Stomach smooth muscle (tissue), 2 donors: ENCODE results near the gene GNAO1.

Experiments
- H3K27ac ChIP-seq: one replicate; pipeline ENCODE4 v1.7.0; 2013; ENCODE audit warnings: mild to moderate bottlenecking, low read length, inconsistent platforms
- H3K27me3 ChIP-seq, 2 donors: one replicate each; pipeline ENCODE4 v1.7.0; 2013; ENCODE audit warnings: low read length in 2 of 2; ENCODE audit not compliant: insufficient read depth in 2 of 2, control insufficient read depth in 1 of 2
- H3K36me3 ChIP-seq, 2 donors: one replicate each; pipeline ENCODE4 v1.7.0; 2013; ENCODE audit warnings: low read length in 2 of 2; ENCODE audit not compliant: control insufficient read depth in 2 of 2, insufficient read depth in 2 of 2
- H3K4me1 ChIP-seq: one replicate; pipeline ENCODE4 v1.7.0; 2013; ENCODE audit warnings: low read length; ENCODE audit not compliant: control insufficient read depth, insufficient read depth
- H3K4me3 ChIP-seq, 2 donors: one replicate each; pipeline ENCODE4 v1.7.0; 2013; ENCODE audit warnings: low read length in 2 of 2
- H3K9ac ChIP-seq, 2 donors: one replicate each; pipeline ENCODE4 v1.7.0; 2013; ENCODE audit warnings: low read length in 2 of 2, mild to moderate bottlenecking in 1 of 2
- H3K9me3 ChIP-seq, 2 donors: one replicate each; pipeline ENCODE4 v1.7.0; 2013; ENCODE audit warnings: low read length in 2 of 2; ENCODE audit not compliant: control insufficient read depth in 2 of 2
- donor health status: healthy.
- donor health status: Pancreatic carcinoma.

The GNAO1 gene

DNA sequence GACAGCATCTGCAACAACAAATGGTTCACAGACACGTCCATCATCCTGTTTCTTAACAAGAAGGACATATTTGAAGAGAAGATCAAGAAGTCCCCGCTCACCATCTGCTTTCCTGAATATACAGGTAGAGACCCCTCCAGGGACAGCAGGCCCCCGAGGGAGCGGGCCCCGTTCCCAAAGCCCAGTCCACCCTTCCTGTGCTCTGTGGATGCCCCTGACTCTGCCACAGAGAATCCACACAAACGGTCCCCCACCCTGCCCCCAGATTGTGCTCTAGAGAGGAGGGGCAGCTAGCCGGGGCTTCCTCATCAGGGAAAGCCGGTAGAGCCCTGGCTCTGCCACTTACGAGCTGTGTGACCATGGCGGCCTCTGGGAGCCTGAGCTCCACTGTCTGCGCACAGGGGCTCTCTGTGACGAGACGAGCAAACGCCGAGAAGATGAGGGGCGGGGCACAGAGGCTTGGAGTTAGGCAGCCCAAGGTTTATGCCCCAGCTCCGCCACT, 149.6 kb downstream of the GNAO1 start:
- Histone ChIP-seq H3K27ac (no peak overlapping the region), H3K27me3 (no peaks in the 10 kb centered on the region), H3K4me3 (no peak overlapping the region), H3K36me3 (peaks cover 14 to 45% of the 10 kb centered on the region in 2 donors), H3K9ac (no peak overlapping the region), H3K9me3 (no peaks in the 10 kb centered on the region), H3K4me1 (no peaks in the 10 kb centered on the region)

DNA sequence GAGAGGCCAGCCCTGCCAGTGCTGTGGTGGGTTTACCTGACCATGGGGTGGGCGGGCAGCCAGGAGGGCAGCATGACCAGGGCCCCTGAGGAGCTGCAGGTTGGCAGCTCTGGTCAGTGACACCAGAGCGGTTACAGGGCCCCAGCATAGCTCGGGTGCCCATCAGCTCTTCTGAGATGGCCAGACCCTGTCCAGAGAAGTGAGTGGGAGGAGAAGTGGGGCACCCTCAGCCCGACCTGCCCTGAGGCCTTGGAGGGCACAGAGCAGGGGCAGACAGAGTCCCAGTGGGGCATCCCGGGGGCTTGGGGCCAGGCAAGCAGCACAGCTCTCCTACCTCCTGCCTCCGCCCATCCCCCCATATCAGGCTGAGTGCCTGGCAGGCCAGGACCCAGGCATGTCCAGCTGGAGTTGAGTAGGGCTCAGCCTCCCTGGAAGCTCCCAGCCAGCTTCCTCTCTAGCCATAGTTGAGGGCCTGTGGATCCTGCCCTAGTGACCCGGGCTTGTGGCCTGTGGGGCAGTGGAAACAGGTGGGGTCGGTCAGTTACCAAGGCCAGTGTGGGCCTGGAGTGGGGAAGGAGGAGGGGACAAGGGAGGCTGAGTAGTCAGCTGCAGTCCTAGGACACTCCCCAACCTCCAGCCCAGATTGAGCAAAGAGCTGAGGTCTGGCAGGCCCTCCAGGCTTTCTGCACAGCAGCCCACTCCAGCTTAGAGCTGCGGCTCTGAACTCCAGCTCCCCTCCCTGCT, 150.5 kb downstream of the GNAO1 start:
- Histone ChIP-seq H3K4me3 (no peak overlapping the region), H3K9ac (no peak overlapping the region), H3K27me3 (no peaks in the 10 kb centered on the region), H3K4me1 (no peaks in the 10 kb centered on the region), H3K27ac (no peak overlapping the region), H3K9me3 (no peaks in the 10 kb centered on the region), H3K36me3 (peaks cover 7 to 43% of the 10 kb centered on the region in 2 donors)

DNA sequence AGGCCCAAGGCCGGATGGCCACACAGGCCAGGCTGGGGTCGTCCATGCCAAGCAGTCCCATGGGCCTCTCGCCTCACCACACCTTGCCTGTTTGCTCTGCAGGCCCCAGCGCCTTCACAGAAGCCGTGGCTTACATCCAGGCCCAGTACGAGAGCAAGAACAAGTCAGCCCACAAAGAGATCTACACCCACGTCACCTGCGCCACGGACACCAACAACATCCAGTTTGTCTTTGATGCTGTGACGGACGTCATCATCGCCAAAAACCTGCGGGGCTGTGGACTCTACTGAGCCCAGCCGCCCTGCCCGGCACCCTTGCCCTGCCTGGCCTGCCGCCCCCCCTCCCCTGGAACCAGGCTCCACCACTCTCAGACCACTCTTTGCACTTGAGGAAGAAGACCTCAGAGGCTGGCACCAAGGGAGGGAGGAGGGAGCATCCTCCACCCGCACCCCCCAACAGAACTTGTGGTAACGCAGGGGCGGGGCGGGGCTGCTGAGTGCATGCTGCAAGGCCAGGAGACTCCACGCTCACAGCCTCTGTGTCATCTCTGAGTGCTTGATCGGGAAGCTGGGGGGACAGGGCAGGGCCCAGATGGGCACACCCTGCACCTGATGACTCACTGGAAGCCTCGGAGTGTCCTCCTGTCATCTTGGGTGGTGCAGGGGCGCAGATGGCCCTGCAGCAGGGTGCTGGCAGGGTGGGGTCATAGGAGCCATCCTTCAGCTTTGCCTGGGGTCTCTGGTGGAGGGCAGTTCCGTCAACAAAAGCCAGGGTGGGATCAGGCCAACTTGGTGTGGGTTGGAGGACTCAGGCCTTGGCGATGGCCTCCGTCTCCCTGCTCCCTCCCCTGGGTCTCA, 152.6 kb downstream of the GNAO1 start:
- peaks cover 7 to 35% of the 10 kb centered on the region in 2 donors for H3K36me3 ChIP-seq
- H3K27ac ChIP-seq, result no peak overlapping the region
- H3K27me3 ChIP-seq, result no peaks in the 10 kb centered on the region
- no peak overlapping the region for H3K4me3 ChIP-seq
- no peak overlapping the region for H3K9ac ChIP-seq
- H3K4me1 ChIP-seq, result no peaks in the 10 kb centered on the region
- H3K9me3 ChIP-seq, result no peaks in the 10 kb centered on the region

DNA sequence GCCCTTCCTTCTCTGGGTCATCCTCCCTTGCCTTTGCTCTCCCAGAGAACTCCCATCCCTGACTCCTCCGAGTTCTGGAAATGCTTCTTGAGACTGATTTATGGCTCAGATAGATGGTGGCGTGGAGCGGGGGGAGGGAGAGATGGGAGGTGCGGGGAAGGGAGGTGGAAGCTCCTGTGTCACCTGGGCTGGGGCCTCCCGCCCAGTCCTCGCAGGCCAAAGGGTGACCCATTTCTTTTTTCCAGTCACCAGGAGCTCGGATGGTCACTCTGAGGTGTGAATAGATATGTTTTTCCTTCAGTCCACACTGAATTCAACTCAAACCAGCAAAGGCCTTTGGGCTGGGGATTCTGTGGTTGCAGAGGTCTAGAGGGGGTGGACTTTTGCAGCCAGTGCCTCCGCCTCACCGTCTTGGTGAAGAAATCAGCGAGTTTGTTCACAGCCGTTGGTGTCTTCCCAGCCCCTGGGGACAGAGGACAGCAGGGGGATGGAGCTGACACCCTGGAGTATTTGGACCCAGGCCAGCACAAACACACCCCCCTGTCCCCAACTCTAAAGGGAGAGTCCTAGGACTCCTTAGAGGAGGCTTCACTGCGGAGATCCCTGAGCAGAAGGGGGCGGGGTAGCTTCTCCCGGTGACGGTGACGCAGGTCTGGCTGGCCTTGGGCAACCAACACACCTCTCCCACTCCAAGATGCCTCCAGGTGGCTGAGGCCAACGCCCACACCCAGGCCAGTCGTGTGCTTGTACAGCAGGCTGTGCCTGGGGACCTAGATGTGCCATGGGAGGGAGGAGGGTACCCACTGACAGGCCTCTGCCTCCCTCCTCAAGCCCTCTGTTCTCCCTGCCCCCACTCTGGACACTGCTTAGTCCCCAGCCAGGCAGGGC, 153.5 kb downstream of the GNAO1 start:
- no peaks in the 10 kb centered on the region for H3K27me3 ChIP-seq
- H3K27ac ChIP-seq, result no peak overlapping the region
- no peak overlapping the region for H3K4me3 ChIP-seq
- no peaks in the 10 kb centered on the region for H3K9me3 ChIP-seq
- no peaks in the 10 kb centered on the region for H3K4me1 ChIP-seq
- peaks cover 7 to 37% of the 10 kb centered on the region in 2 donors for H3K36me3 ChIP-seq
- H3K9ac ChIP-seq, result no peak overlapping the region

DNA sequence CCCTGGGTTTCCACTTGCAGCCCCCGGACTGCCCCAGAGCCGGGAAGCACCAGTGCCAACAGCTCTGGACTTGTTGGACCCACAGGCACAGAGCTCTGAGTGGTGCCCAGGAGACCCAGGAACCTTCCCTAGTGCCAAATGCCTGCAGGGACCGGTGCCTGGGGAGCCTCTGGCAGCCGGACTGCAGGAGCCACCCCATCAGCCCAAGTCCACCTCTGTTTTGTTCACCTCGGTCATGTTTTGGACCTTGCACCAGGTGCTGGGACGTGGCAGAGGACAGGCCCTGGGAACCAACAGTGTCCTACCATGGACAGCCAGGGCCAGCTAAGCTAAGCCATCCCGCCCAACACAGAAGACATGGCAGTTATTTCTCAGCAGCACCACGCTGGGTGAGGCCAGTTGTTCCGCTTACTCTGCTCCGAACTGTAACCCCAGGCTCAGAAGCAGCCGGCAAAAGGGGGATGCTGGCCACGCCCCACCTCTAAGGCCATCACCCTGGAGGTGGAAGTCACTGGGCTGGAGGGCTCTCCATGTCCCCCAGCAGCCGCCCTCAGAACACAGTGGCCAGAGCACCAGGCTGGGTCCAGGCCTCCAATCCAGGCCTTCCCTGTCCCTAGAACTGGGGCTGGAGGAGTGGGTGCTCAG, 154.2 kb downstream of the GNAO1 start:
- peaks cover under 1 to 35% of the 10 kb centered on the region in 2 donors for H3K36me3 ChIP-seq
- H3K4me3 ChIP-seq, result no peak overlapping the region
- H3K27me3 ChIP-seq, result no peaks in the 10 kb centered on the region
- no peaks in the 10 kb centered on the region for H3K9me3 ChIP-seq
- H3K9ac ChIP-seq, result no peak overlapping the region
- no peak overlapping the region for H3K27ac ChIP-seq
- H3K4me1 ChIP-seq, result no peaks in the 10 kb centered on the region

DNA sequence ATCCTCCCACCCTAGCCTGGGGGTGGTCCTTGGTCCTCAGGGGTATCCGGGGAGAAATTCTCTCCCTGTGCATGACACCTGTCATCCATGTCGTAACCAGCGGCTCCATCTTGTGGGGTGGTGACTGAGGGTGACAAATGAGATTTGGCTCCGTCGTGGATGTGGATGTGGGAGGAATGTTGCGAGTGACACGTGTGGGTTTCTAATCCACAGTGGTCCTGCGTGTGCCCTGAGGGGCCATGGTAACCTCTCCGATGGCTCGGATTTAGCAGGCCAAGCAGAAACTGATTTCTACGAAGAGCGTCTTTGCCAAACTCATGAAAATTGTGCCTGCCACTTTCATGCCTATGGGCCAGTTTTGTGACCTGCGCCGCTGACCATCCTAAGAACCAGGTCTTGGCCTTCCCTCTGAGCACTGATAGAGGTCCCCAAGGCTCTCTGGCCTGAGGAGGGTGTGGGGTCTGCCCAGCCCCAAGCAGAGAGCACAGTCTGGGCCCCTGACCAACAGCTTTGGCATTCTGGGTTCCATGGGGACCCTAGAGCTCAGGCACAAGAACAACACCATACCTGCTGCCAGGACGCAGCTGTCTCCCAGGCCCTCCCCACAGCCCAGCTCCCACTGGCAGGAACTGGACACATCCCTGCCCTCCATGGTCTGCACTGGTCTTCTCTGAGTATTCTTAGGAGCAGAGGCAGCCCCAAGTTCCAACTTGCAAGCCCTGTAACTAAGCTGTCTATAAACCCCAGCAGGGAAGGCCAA, 155.0 kb downstream of the GNAO1 start:
- H3K4me1 ChIP-seq, result no peaks in the 10 kb centered on the region
- H3K27ac ChIP-seq, result no peak overlapping the region
- H3K36me3 ChIP-seq, result peaks cover 0 to 35% of the 10 kb centered on the region in 2 donors
- H3K27me3 ChIP-seq, result no peaks in the 10 kb centered on the region
- no peaks in the 10 kb centered on the region for H3K9me3 ChIP-seq
- H3K9ac ChIP-seq, result no peak overlapping the region
- H3K4me3 ChIP-seq, result no peak overlapping the region

DNA sequence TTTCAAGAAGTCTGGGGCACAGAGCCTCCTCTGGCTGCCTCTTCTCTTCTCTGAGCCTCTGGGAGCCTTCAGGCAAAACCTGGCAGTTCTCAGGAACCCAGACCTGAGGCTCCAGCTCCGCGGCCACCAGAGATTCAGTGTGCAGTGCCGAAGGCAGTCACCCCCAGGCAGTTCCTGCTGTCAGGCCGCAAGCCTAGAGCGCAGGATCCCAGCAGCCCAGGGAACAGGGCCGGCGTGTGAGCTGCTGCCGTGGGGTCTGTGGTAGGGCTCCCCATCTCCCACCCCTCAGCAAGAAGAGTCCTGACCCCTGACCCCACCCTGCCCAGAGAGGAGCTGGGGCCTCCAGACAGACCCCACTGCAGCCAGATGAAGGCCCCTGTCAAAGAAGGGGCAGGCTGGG, 155.9 kb downstream of the GNAO1 start:
- no peak overlapping the region for H3K9ac ChIP-seq
- no peak overlapping the region for H3K27ac ChIP-seq
- H3K27me3 ChIP-seq, result no peaks in the 10 kb centered on the region
- peaks cover 0 to 34% of the 10 kb centered on the region in 2 donors for H3K36me3 ChIP-seq
- no peaks in the 10 kb centered on the region for H3K4me1 ChIP-seq
- H3K4me3 ChIP-seq, result no peak overlapping the region
- H3K9me3 ChIP-seq, result no peaks in the 10 kb centered on the region

DNA sequence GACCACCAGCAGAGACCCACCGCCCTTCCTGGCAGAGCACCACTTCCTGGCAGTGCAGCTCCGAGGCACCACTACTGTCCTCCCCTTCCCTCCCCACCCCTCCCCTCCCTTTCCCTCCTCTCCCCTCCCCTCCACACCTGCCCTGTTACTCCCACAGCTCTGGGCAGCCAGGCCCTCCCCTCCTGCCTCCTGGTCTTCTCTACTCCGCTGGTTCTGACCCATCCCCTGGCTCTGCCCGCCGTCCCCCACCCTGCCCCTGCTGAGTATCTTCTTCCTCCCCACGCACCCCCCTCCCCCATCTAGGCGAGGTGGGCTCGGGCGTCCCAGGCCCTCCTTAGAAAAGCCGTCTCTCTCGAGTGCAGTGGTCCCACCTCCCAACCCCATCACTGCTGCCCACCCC, 156.4 kb downstream of the GNAO1 start:
- H3K36me3 ChIP-seq, result peaks cover 0 to 31% of the 10 kb centered on the region in 2 donors
- H3K27me3 ChIP-seq, result no peaks in the 10 kb centered on the region
- no peak overlapping the region for H3K4me3 ChIP-seq
- H3K4me1 ChIP-seq, result no peaks in the 10 kb centered on the region
- no peak overlapping the region for H3K27ac ChIP-seq
- H3K9me3 ChIP-seq, result no peaks in the 10 kb centered on the region
- H3K9ac ChIP-seq, result no peak overlapping the region

DNA sequence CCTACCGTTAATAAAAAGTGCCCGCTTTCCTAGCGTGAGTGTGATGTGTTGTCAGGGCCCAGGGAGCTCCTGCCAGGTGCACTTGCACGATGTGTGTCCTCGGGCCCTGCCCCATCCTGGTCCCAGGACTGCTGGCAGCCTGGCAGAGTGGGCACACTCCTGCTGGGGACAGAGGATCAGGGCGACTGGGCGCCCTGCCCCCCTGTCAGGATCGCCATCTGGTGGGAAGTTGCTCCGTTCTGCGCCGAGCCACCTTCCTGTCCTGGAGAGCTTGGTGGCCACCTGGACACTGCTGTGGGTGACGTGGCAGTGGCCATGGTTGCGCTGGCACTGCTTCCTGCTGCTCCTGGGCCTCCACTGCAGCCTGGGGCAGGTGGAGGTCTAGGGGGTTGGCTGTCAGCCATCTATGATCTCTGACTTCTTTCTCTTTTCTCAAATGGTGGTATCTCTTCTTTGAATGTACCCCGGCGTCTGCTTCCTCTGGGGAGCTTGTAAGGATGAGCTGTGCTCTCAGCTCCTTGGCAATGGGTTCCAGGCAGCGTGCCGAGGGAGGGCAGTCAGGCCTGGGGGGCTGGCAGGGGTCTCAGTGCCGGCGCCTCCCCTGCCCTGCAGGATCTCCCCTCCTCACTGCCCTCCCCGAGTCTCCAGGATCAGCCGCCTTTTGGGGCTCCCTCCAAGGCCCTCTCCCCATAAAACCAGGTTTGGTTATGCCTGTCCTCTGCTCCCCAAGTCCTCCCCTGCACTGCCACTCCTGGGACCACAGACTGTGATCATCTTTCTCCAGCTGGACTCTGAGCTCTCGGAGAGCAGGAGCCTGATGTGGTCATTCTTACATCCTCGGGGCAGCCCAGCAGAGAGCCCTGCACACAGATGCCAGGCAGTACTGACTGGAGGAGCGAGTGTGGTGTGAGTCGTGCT, 157.1 kb downstream of the GNAO1 start:
- H3K27ac ChIP-seq, result no peak overlapping the region
- no peaks in the 10 kb centered on the region for H3K4me1 ChIP-seq
- no peak overlapping the region for H3K9ac ChIP-seq
- no peak overlapping the region for H3K4me3 ChIP-seq
- no peaks in the 10 kb centered on the region for H3K27me3 ChIP-seq
- H3K36me3 ChIP-seq, result peaks cover 0 to 29% of the 10 kb centered on the region in 2 donors
- H3K9me3 ChIP-seq, result no peaks in the 10 kb centered on the region
